GM12878 (cell line): ENCODE results near the gene ZNF814. TPM values are rescaled to one million over a fixed set of nuclear protein-coding genes. Genes with fewer than 3 reads are reported as not detected.

Source experiments
- BACH1 ChIP-seq: fragments of 450-650 bp; IDR thresholded peaks from 2 replicates; pipeline ENCODE4 v1.6.1; 2017; ENCODE audit warnings: mild to moderate bottlenecking, borderline replicate concordance
- CEBPB ChIP-seq, 2 experiments: fragments of 150-350 bp in 1 of 2; IDR thresholded peaks; 2 replicates each; pipeline ENCODE4 v1.6.1; 2012 to 2014; ENCODE audit warnings: low read depth in 2 of 2, low read length in 2 of 2, borderline replicate concordance in 1 of 2, inconsistent platforms in 1 of 2
- EP300 ChIP-seq, 2 experiments: fragments of 150-350 bp in 1 of 2; IDR thresholded peaks; 2 replicates each; pipeline ENCODE4 v1.6.1; 2011 to 2012; ENCODE audit warnings: low read depth in 2 of 2, low read length in 2 of 2, borderline replicate concordance in 1 of 2, improper control_type of control experiment in 1 of 2, inconsistent platforms in 1 of 2; ENCODE audit not compliant: control insufficient read depth in 1 of 2
- ESRRA ChIP-seq: IDR thresholded peaks from 2 replicates; pipeline ENCODE4 v1.6.1; 2012; ENCODE audit warnings: mild to moderate bottlenecking, low read length, improper control_type of control experiment
- MYC ChIP-seq: IDR thresholded peaks from 2 replicates; pipeline ENCODE4 v1.6.1; 2011; ENCODE audit warnings: mild to moderate bottlenecking, low read length, moderate library complexity, inconsistent platforms; ENCODE audit not compliant: insufficient read depth, insufficient replicate concordance, insufficient read length, severe bottlenecking
- PAX8 ChIP-seq: fragments of 450-650 bp; IDR thresholded peaks from 2 replicates; pipeline ENCODE4 v1.6.1; 2017; ENCODE audit warnings: mild to moderate bottlenecking, moderate library complexity
- PML ChIP-seq: IDR thresholded peaks from 2 replicates; pipeline ENCODE4 v1.6.1; 2012; ENCODE audit warnings: low read length, inconsistent platforms
- RB1 ChIP-seq: fragments of 450-650 bp; formaldehyde crosslinking; IDR thresholded peaks from 2 replicates; pipeline ENCODE4 v1.6.1; 2017; ENCODE audit warnings: mild to moderate bottlenecking, borderline replicate concordance
- RUNX3 ChIP-seq: IDR thresholded peaks from 2 replicates; pipeline ENCODE4 v1.6.1; 2012; ENCODE audit warnings: low read length, inconsistent platforms
- TARDBP ChIP-seq: IDR thresholded peaks from 2 replicates; pipeline ENCODE4 v1.6.1; 2016; ENCODE audit warnings: borderline replicate concordance
- ZNF592 ChIP-seq: fragments of 450-650 bp; IDR thresholded peaks from 2 replicates; pipeline ENCODE4 v1.6.1; 2017; ENCODE audit warnings: mild to moderate bottlenecking, moderate library complexity
- ZNF687 ChIP-seq: fragments of 450-650 bp; IDR thresholded peaks from 2 replicates; pipeline ENCODE4 v1.6.1; 2017; ENCODE audit warnings: mild to moderate bottlenecking, moderate library complexity
- polyA plus RNA-seq, 11 experiments: library from polyadenylated mRNA; depleted of rRNA in 4 of 11; unstranded in 6 of 11; stranded (reverse) in 5 of 11; fragments of >200 nt; fragmentation: Nextera tagmentation in 4 of 11; fragmentation: Illumina TruSeq in 1 of 11; extraction: Ambion mirVana in 4 of 11; extraction: Trizol in 1 of 11; gene quantifications; 1 replicate in 1 of 11; 2 replicates in 10 of 11; pipeline versions ENCODE4 v1.2.1 to v1.2.3, GENCODE V29; 2011 to 2016; ENCODE audit warnings: inconsistent platforms in 2 of 11, missing spikeins in 2 of 11, low read depth in 1 of 11
- total RNA-seq, 4 experiments: library from RNA; depleted of rRNA in 3 of 4; stranded (reverse); fragments of >200 nt in 3 of 4; fragmentation: Illumina TruSeq in 1 of 4; extraction: Trizol in 1 of 4; gene quantifications; 2 replicates each; pipeline versions ENCODE4 v1.2.1 to v1.2.3, GENCODE V29; 2013 to 2021
- TF ChIP-seq, protein P1 (sequence below): fragments of 450-650 bp; IDR thresholded peaks from 2 replicates; pipeline ENCODE4 v1.6.1; 2016; ENCODE audit warnings: mild to moderate bottlenecking
- TF ChIP-seq, protein P2 (sequence below): IDR thresholded peaks from 2 replicates; pipeline ENCODE4 v1.6.1; 2012; ENCODE audit warnings: low read depth, low read length, improper control_type of control experiment
- TF ChIP-seq, protein P3 (sequence below): fragments of 450-650 bp; IDR thresholded peaks from 2 replicates; pipeline ENCODE4 v1.6.1; 2018; ENCODE audit warnings: borderline replicate concordance, mild to moderate bottlenecking; ENCODE audit not compliant: partially characterized antibody

The ZNF814 gene
- total and polyA plus RNA-seq, 10 of the 15 experiments (the other 5 are each of a cell fraction or from before 2014, with no cell fraction given) = 10.9 to 31.0 (median 21.6) TPM

GRCh38 chr19:57819475-57820148 is 69.2 kb downstream of the ZNF814 start (continued):
- TF ChIP-seq ESRRA (no peak), RB1 (no peak), PAX8 (no peak), MYC (peak; percentile 82), ZNF592 (no peak), RUNX3 (peak; percentile 44; the same call in 1 of the 2 replicates), TARDBP (no peak), PML (peak; percentile 64), CEBPB (IDR thresholded peaks at IDR 0.05; ENCODE audit: borderline replicate concordance in 1 of 2, low read depth in 2 of 2, low read length in 2 of 2) (no peak), BACH1 (no peak), EP300 (IDR thresholded peaks at IDR 0.05; ENCODE audit: borderline replicate concordance in 1 of 2, control insufficient read depth in 1 of 2, low read depth in 2 of 2, low read length in 2 of 2) (no peak), ZNF687 (no peak; the same call in 1 of the 2 replicates)
- TF ChIP-seq, protein P1, sequence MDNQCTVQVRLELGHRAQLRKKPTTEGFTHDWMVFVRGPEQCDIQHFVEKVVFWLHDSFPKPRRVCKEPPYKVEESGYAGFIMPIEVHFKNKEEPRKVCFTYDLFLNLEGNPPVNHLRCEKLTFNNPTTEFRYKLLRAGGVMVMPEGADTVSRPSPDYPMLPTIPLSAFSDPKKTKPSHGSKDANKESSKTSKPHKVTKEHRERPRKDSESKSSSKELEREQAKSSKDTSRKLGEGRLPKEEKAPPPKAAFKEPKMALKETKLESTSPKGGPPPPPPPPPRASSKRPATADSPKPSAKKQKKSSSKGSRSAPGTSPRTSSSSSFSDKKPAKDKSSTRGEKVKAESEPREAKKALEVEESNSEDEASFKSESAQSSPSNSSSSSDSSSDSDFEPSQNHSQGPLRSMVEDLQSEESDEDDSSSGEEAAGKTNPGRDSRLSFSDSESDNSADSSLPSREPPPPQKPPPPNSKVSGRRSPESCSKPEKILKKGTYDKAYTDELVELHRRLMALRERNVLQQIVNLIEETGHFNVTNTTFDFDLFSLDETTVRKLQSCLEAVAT = 0 out of 2 replicates have a peak, but pooled peaks have one; percentile 35
- TF ChIP-seq, protein P2, sequence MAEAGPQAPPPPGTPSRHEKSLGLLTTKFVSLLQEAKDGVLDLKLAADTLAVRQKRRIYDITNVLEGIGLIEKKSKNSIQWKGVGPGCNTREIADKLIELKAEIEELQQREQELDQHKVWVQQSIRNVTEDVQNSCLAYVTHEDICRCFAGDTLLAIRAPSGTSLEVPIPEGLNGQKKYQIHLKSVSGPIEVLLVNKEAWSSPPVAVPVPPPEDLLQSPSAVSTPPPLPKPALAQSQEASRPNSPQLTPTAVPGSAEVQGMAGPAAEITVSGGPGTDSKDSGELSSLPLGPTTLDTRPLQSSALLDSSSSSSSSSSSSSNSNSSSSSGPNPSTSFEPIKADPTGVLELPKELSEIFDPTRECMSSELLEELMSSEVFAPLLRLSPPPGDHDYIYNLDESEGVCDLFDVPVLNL = no peak
- TF ChIP-seq, protein P3, sequence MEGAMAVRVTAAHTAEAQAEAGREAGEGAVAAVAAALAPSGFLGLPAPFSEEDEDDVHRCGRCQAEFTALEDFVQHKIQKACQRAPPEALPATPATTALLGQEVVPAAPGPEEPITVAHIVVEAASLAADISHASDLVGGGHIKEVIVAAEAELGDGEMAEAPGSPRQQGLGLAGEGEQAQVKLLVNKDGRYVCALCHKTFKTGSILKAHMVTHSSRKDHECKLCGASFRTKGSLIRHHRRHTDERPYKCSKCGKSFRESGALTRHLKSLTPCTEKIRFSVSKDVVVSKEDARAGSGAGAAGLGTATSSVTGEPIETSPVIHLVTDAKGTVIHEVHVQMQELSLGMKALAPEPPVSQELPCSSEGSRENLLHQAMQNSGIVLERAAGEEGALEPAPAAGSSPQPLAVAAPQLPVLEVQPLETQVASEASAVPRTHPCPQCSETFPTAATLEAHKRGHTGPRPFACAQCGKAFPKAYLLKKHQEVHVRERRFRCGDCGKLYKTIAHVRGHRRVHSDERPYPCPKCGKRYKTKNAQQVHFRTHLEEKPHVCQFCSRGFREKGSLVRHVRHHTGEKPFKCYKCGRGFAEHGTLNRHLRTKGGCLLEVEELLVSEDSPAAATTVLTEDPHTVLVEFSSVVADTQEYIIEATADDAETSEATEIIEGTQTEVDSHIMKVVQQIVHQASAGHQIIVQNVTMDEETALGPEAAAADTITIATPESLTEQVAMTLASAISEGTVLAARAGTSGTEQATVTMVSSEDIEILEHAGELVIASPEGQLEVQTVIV = peak; percentile 81
